GM18526 (cell line): ENCODE measurements around the gene TSEN15.

Experiments
- POLR2A ChIP-seq: IDR thresholded peaks from 3 replicates; pipeline ENCODE4 v1.6.1; 2011; ENCODE audit not compliant: insufficient read length; ENCODE audit errors: extremely low read depth

Gene TSEN15

DNA sequence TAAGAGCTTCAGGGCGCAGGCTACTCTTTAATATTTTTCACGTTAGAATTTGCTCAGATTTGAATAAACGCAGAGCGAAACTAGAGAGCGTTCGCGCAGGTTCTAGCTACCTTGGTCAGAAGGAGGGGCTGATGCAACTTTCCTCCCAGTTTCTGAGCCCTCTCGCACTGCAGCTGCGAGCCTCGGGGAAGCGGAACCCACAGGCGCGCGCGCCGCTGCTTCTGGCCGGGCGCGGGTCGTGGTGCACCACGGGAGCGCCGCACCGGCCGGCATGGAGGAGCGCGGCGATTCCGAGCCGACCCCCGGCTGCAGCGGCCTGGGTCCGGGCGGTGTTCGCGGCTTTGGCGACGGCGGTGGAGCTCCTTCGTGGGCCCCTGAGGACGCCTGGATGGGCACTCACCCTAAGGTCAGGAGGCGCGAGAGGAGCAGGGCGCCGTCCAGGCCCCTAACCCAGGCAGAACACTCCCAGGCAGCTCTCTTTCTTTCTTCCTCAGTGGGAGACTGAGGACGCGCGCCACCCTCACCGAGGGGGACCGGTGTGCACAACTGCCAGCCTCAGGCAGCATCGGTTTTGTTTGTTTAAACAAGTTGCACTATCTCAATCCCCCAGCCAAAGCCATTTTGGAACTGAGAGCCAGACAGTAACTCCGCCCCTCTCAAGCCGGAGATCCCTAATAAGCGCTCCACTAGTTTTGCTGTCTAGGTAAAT lies at the start of gene TSEN15:
Gene TSEN15, plus strand, starts transcription at position 246 of the 709 bp plus-strand sequence. Its CDS starts 26 bp downstream, at position 272.
- peak; percentile 86 for TF ChIP-seq POLR2A

DNA sequence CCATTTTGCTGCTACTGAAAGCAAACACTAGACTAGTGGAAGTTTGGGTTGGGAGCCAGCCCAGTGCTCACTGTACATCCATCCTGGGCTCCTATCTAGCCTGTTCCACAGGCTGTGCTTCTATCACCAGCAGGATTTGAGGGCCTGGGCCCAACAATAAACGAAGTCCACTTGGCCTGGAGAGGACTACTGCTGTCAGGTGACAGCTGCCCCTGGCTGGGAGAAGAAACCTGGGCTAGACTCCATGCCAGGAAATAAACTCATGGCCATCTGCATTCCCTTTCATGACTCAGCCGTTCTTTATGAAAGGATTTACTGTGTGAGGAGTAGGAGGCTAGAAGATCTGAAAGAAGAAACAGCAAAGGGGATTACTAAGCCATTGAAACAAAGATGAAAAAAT lies 49.5 kb upstream of the TSEN15 start:
- TF ChIP-seq POLR2A: no peak

DNA sequence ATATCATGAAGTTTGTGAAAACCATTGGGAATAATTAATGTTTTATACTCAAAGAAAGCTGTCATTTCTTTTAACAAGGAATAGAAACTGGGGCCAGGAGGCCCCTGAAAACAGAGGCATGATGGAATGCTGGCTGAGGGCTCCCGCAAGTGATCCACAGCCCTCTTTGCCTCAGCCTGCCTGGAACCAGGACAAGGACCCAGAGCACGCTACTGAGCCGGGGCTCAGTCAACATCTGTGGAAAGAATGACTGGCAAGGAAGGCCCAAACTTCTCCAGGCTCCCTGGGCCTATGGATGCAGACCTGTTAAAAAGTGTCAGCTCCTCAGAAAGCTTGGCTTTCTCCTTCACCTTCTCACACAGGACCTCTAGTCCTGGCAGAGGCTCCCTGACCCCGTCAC lies 46.6 kb upstream of the TSEN15 start:
- TF ChIP-seq POLR2A: no peak

DNA sequence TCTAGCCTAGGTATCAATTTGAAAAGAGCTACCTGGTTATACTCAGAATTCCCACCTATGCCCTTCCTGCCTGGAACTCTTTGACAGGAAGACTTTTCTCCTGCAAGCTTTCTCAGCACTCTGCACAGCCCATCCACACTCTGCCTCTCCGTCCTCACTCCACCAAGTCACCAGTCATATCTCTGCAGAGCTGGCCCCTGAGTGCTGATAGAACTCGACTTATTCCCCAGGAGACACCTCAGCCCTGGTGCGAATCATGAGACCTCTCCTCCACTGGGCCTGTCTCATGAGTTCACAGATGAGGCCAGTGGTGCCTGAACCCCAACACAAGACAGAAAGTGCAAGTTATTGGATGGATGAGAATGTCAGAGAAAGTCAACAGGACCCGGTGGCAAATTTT lies 46.0 kb upstream of the TSEN15 start:
- TF ChIP-seq POLR2A: no peak

DNA sequence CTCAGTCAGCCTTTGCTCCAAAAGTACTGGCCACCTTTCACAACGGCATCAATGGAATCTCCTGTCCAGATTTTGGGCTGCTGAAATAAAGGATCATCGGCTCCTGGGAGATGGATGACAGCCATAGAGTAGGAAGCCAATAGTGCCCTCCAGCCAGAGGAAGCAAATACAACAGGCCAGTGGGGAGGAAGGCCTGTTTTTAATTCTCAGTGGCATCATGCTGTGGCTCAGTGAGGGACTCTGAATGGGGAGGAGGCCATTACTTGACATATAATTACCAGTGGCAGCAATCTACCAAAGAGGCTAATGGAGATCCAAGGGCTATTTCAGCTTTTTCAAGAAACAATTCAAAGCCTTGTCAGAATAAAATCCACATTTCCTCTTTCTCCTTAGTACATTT lies 40.7 kb upstream of the TSEN15 start:
- no peak for TF ChIP-seq POLR2A

DNA sequence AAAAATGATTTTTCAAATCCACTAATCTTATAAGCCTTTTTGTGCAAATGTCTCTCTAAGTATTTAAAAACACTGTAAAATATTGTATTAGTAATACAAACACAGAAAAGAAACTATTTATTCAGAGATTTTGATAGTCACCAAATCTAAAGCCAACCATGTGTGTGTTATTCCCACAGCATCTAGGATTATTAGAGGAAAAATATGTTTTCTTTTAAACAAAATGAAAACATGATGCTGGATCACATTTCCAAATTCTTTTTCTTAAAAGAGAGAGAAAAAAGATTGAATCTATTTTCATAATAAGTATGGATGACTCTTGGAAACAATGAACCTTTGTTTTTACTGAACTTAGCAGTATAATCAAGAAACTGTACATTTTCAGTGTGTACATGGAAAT lies 39.3 kb upstream of the TSEN15 start:
- no peak for TF ChIP-seq POLR2A

DNA sequence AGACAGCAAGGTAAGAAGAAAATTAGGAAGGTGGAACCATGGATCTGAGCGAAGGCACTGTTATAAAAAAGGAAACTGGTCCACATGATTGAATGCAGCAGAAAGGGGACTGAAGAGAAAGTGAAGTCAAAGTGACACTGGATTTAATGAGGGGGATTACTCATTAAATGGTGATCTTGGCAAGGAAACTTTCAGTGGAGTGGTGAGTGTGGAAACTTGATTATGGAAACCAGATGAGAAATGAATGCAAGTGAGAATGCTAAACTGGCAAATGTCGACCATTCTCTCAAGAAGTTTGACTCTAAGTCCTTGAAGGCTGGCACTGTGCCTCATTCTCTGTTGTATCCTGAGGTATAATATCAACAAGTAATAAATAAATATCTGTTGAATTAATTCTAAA lies 37.3 kb upstream of the TSEN15 start:
- no peak for TF ChIP-seq POLR2A

DNA sequence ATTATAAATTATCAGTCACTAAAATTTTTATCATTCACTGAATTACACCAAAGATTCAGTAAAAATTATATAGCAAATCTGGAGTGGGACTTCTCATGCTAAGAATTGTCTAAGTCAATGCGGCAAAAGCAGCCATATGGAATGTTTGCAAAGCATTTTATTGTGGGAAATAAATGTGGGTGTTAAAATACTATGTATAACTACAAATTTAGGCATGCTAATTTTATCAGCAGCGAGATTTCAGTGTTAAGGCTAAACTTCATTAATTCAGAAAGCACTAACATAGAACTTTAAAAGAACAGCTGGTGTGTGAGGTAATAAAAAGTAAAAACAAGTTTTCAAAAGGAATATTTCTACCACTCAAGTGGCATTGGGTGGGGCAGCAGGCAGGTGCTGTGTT lies 35.4 kb upstream of the TSEN15 start:
- no peak for TF ChIP-seq POLR2A

DNA sequence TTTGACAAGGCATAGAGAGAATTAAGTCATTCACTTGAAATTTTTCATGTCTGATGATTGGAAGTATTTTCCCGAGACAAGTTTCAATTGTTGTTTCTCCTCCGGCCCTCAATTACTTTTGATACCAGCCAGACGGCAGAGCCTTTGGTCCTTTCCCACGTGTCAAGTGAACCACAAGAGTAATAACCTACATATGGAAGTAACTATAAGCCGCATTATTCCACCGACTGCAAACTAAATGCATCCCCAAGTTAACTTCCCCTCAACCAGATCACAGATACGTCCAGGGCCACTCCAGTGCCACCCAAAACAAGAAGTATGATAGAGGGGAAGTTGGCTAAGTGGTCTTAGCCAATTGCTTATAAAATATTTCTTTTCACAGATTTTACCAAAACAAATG lies 34.2 kb upstream of the TSEN15 start:
- no peak for TF ChIP-seq POLR2A

DNA sequence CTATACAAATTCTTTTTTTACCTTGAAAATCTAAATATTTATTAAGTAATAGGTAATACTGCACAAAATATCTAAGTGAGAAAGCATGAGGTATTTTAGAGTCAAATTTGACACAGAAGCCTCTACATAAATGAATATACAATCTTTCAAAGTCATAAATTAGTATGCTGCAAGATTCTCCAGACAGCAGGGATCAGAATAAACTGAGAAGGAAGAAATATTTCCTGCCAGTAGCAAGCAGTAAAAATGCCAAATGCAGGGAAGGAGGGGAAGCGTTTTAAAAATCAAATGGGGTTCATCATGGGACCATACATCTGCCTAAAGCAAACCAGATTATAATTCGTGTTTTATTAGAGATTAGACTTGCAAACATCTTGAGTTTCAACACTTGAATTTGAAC lies 32.9 kb upstream of the TSEN15 start:
- no peak for TF ChIP-seq POLR2A

DNA sequence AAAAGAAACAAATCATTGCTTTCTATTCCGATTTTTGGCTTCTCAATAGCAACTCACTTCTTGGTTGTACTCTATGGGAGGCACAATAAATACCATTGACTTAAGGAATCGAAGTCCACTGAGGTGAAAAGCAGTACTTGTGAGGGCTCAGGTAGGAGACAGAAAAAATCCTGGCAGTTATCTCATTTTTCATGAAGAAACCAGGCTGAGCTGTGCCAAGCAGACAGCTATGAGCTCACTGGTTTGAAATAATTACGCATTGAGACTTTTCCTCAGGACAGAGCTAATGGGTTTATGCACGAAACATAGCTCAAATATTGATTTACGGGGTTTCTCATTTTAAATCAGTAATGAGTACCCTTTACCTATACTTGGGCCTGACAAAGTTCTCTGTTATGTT lies 32.5 kb upstream of the TSEN15 start:
- TF ChIP-seq POLR2A: no peak

DNA sequence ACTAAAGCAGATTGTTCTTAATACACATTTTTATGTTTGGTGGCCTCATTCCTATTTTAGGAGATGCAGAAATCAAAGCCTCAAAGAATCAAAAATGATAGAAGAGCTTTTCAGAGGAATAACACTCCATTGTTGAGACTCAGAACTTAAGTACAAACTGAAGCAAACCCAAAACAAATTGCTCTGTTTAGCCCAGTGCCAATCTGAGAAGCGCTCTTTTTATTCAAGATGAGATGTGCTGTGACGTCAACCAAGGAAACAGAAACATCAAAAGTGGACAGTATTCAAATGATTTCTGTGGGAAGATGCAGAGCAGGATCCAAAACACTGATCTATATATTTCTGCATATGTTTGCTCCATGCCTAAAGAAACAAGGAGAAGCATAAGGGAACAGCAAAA lies 32.0 kb upstream of the TSEN15 start:
- TF ChIP-seq POLR2A: no peak

DNA sequence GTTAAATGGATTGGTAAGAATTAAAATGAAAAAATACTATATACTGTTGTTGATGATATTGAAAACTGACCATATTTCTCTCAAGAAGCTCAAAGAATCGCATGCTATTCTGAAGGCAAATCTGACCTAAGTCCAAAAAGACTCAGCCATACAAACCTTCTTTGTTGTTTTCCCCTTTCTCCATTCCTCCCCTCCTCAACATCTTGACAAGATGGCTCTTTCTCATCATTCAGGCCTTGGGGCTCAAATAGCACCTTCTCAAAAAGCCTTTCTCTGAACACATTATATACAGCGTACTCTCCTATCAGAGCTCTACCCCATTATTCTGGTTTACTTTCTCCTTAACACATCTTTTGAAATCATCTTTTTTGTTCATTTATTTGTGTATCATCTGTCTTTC lies 31.2 kb upstream of the TSEN15 start:
- no peak for TF ChIP-seq POLR2A

DNA sequence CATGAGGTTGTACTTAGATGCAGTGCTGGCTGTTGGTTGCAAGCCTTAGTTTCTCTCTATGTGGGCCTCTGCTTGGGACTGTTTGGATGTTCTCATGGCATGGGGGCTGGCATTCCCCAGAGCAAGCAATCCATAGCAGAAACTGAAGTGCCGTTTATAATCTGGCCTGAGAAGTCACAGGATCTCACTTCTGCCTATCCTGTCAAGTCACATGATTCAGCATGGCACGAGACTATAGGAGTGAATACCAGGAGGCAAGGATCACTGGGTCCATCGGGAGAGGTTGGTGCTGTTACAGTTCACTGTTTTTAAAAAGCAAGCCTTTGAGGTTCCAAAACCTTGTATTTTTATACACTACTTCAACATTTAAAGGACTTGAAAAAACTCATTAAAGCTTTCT lies 30.7 kb upstream of the TSEN15 start:
- TF ChIP-seq POLR2A: no peak

DNA sequence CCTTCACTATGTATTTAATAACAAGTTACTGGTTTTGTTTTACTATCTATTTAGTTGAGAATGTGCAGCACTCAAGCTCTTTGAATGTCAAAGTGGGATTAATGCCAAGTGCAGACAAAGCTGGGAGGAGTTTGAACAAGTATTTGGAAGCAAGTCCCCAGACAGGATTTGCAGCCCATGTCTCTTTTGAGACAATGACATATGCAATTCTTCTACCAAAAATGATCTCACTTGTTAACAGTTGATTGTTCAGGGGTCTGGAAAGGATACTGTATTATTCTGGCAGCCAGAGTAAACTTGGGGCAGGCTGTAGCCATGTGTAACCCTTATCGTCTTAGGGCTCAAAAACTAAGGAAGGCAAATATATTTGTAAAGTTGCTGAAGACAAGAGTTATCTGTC lies 29.8 kb upstream of the TSEN15 start:
- TF ChIP-seq POLR2A: no peak

DNA sequence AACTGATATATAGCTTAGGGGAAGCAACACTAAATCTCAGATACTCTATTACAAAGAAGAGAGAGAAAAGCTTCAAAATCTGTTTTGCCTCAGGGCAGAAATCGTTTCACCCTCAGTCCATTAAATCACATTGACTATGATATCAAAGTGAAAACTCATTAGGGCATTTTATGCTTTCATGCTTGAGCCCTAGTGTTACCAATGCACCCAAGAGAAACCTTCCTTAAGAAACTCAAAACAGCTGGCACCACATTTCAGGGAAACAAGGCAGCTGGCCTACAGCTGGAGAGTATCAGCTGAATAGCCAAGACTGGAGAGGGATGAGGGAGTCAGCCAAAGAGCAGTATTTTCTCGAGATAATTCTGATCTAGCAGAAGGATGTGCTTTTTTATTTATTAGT lies 28.9 kb upstream of the TSEN15 start:
- TF ChIP-seq POLR2A: no peak

DNA sequence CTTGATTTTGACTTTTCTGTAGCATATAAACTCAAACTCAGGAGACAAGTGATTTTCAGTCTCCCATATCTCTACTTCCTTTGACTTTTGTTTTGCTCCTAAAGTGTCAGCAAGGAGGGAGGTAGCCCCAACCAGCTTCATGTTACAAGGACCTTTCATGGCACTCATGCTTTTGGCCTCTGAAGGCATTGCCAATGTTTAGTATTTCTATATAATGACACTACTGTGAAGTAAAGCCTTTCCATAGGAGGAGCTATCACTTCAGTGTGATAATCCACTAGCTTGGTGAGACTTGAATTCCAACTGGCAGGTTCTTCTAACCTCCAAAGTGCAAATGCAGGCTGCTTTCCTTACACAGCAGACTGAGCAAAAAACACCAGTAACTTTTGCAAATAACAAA lies 28.4 kb upstream of the TSEN15 start:
- TF ChIP-seq POLR2A: no peak
